Skin epidermis (tissue), 12 donors: ENCODE results near the gene PSMB1.
"Not testable (repeated sequence)": the region's sequence is repeated elsewhere in the genome, so short reads cannot be mapped to it uniquely, and the experiment has no call there.

Source experiments
- H3K27ac ChIP-seq, 21 experiments: fragments of 200-600 bp; sonication (generic) in 11 of 21; one replicate each; pipeline ENCODE4 v1.5.0; 2020; ENCODE audit warnings: mild to moderate bottlenecking in 3 of 21, inconsistent platforms in 2 of 21, moderate library complexity in 2 of 21
- H3K4me3 ChIP-seq, 7 experiments: fragments of 200-600 bp; sonication (generic) in 2 of 7; one replicate each; pipeline ENCODE4 v1.5.0; 2020; ENCODE audit warnings: inconsistent platforms in 2 of 7, mild to moderate bottlenecking in 2 of 7, moderate library complexity in 1 of 7

PSMB1 gene

DNA sequence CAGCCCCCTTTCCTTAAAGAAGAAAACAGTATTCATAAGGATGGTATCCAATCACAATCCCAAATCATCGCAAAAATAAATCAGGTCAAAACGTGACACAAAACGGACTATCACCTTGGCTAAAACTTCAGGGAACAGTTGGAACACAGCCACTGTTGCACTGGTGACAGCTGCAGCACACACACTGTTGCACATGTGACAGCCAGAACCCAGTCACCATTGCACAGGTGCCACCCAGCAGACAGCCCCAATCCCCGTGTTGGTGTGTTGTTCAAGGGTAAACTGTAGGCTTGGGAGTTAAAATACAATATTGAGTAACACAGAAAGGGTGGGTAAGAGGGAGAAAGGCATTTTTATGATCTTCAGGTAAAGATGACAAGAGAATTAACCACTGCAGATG is 15.8 kb downstream of the PSMB1 start:
- Histone ChIP-seq H3K4me3 (no peak overlapping the region), H3K27ac (no peak overlapping the region)

DNA sequence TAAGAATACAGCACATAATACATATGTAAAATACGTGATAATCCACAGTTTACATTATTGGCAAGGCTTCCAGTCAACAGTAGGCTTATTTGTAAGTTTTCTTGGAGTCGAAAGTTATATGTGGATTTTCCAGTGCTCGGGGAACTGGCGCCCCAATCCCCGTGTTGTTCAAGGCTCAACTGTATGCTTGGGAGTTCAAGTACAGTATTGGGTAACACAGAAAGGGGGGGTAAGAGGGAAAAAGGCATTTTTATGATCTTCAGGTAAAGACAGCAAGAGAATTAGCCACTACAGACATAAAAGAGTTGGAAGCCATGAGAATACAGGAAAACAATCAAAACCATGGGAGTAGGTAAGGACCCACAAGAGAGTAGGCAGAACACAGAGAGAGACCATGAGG is 16.4 kb downstream of the PSMB1 start:
- no peak overlapping the region for H3K4me3 ChIP-seq
- no peak overlapping the region for H3K27ac ChIP-seq

DNA sequence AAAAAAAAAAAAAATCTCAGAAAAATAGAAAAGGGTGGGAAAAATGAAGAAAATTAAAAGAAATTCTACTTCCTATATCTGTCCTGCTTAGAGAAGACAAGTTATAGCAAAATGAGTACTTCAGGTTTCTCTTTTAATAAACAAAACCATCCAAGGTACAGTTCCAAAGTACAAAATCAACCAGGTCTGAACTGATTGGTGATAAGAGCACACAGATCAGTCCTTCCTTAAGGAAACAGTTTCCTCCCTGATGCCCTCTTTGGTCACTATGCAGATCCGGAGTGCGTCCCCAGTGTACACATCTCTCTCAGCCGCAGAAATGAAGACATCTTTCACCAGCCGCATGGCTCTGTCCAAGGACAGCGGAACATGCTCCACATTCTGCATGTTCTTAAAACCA is 18.1 kb downstream of the PSMB1 start:
- no peak overlapping the region for H3K27ac ChIP-seq
- no peak overlapping the region for H3K4me3 ChIP-seq

- Histone ChIP-seq H3K4me3 (no peak overlapping the region), H3K27ac (no peak overlapping the region)
Measured at GRCh38 chr6:170533792-170534191, 19.3 kb downstream of the PSMB1 start.

GRCh38 chr6:170532867-170533488 is 20.1 kb downstream of the PSMB1 start:
- Histone ChIP-seq H3K27ac (no peak overlapping the region), H3K4me3 (no peak overlapping the region)

DNA sequence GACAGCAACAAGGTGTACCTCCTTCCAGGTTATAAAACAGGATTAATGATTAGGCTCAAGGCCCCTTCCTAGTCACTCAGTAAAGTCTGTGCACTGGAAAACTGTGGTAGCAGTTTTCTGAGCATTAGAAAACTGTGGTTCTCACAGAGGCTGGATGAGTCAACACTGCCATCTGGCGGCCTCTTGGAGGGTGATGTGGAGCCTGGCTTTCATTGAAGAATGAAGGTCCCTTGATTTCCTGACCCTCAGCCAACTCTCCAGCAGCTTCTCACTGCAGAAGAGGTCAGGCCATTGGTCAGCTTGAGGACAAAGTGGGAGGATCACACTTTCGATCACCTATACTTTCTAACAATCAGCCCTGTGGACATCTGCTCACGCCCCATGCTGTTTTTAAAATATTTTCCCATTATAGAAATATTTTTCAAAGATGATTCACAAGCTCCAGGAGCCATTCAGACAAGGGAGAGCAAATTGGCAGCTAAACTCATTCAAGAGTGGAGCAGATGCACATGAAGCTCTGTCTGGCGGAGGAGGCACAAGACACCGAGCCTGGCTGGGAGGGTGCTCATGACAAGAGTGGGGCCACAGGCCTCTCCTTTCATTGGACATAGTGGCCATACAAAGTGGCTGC is 23.2 kb downstream of the PSMB1 start:
- Histone ChIP-seq H3K27ac (no peak overlapping the region), H3K4me3 (no peak overlapping the region)

GRCh38 chr6:170527995-170528394 is 25.1 kb downstream of the PSMB1 start:
- not testable (repeated sequence) for H3K27ac ChIP-seq, H3K4me3 ChIP-seq

GRCh38 chr6:170525795-170526194 is 27.3 kb downstream of the PSMB1 start:
- no peak overlapping the region for H3K27ac ChIP-seq
- H3K4me3 ChIP-seq: no peak overlapping the region

GRCh38 chr6:170524172-170524502 is 29.0 kb downstream of the PSMB1 start:
- Histone ChIP-seq H3K27ac (no peak overlapping the region), H3K4me3 (no peak overlapping the region)

- H3K4me3 ChIP-seq: no peak overlapping the region
- H3K27ac ChIP-seq: no peak overlapping the region
Measured at GRCh38 chr6:170523256-170524171, 29.6 kb downstream of the PSMB1 start.

DNA sequence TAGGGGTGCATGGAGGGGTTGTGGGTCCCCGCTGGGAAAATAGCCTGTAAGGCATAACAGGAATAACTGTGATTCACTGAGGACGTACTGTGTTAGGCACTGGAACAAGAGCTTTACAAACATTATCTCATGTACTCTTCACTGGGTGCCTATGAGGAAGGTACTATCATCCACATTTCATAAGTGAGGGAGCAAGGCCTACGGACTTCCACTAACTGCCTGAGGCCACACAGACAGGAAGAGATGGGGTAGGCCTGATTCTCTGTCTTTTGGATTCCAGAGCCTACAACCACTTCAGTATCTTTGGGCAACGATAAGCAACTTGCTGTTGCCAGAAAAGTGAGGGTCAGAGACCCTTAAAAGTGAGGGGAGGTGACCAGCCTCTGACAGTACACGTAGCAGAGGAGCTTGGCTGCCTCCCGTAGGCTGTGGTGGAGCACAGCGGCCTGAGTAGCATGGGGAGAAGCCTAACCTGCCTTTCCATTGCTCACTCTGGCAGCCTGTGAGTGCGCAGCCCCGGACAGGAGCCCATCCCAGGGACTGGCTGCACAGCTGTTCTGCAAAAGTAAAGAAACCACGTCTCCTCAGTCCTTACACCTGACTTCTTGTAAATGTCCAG is 30.4 kb downstream of the PSMB1 start:
- Histone ChIP-seq H3K4me3 (no peak overlapping the region), H3K27ac (no peak overlapping the region)

- no peak overlapping the region for H3K27ac ChIP-seq
- no peak overlapping the region for H3K4me3 ChIP-seq
Measured at GRCh38 chr6:170516783-170517616, 36.1 kb downstream of the PSMB1 start.

GRCh38 chr6:170514908-170515307 is 38.2 kb downstream of the PSMB1 start:
- Histone ChIP-seq H3K4me3 (no peak overlapping the region), H3K27ac (no peak overlapping the region)

DNA sequence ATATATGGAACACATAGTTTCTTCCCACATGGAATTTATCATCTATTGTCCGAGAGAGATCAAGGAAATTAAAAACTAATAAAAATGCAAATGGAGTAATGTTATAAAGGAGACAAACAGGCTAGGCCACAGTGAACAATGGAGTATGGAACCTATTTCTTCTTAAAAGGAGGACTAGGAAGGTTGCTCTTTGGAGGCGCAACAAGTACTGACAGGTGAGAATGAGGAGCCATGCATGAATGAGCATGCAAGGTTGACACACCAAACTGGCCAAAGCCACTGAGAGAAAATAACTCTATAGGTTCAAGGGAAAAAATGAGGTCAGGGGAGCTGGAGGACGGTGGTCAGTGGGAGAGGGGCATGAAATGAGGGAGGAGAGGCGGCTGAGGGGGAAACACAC is 40.9 kb downstream of the PSMB1 start:
- H3K27ac ChIP-seq: no peak overlapping the region
- no peak overlapping the region for H3K4me3 ChIP-seq

DNA sequence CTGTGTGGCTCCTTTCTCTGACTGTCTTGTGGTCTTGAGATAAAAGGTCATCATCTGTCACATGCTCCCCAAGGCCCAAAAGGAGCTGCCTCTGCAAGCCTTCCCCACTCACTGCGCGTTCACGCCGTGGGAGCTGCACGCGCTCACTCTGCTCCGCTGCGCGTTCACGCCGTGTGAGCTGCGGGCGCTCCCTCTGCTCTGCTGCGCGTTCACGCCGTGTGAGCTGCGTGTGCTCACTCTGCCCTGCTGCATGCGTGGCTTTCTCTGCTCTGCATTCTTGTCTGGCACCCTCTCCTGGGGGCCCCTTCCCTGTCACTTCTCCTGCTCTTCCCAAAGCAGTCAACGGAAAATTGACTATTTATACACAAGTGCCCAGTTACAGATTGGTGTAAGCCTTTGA is 42.5 kb downstream of the PSMB1 start:
- H3K27ac ChIP-seq: no peak overlapping the region
- H3K4me3 ChIP-seq: no peak overlapping the region

DNA sequence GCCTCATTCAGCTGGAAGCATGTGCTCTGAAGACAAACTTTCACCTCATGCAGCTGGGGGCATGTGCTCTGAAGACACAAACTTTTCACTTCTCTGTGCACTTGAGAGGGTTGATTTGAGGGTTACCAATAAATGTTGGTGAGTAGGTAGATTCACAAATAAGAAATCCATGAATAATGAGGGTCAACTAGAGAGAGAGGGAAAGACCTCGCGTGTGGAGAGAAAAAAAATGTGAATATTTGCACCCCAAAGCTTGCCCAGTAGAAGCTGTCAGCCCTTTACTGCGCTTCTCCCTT is 43.4 kb downstream of the PSMB1 start:
- Histone ChIP-seq H3K27ac (no peak overlapping the region), H3K4me3 (no peak overlapping the region)

DNA sequence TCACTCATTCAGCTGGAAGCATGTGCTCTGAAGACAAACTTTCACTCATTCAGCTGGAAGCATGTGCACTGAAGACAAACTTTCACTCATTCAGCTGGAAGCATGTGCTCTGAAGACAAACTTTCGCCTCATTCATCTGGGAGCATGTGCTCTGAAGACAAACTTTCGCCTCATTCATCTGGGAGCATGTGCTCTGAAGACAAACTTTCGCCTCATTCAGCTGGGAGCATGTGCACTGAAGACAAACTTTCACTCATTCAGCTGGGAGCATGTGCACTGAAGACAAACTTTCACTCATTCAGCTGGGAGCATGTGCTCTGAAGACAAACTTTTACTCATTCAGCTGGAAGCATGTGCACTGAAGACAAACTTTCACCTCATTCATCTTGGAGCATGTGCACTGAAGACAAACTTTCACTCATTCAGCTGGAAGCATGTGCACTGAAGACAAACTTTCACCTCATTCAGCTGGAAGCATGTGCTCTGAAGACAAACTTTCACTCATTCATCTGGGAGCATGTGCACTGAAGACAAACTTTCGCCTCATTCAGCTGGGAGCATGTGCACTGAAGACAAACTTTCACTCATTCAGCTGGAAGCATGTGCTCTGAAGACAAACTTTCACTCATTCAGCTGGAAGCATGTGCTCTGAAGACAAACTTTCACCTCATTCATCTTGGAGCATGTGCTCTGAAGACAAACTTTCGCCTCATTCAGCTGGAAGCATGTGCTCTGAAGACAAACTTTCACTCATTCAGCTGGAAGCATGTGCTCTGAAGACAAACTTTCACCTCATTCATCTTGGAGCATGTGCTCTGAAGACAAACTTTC is 44.0 kb downstream of the PSMB1 start:
- H3K27ac ChIP-seq, H3K4me3 ChIP-seq: not testable (repeated sequence)

DNA sequence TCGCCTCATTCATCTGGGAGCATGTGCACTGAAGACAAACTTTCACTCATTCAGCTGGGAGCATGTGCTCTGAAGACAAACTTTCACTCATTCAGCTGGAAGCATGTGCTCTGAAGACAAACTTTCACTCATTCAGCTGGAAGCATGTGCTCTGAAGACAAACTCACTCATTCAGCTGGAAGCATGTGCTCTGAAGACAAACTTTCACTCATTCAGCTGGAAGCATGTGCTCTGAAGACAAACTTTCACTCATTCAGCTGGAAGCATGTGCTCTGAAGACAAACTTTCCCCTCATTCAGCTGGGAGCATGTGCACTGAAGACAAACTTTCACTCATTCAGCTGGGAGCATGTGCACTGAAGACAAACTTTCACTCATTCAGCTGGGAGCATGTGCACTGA is 44.8 kb downstream of the PSMB1 start:
- H3K27ac ChIP-seq, H3K4me3 ChIP-seq: not testable (repeated sequence)

GRCh38 chr6:170507728-170508127 is 45.4 kb downstream of the PSMB1 start:
- H3K27ac ChIP-seq, H3K4me3 ChIP-seq: not testable (repeated sequence)
